PC-3 (cell line): ENCODE measurements around the gene VTI1A. TPM values are rescaled to one million over a fixed set of nuclear protein-coding genes. Genes with fewer than 3 reads are reported as not detected.
"Not testable (repeated sequence)": the region's sequence is repeated elsewhere in the genome, so short reads cannot be mapped to it uniquely, and the experiment has no call there.

Experiments used
- ATAC-seq: fragments of 200-7000 bp; cut with Tn5 transposase; 2 replicates; pipeline ENCODE4 v1.9.1; 2020; ENCODE audit warnings: mild to moderate bottlenecking, moderate library complexity
- BruUV-seq: library from RNA; stranded (reverse); fragments of 400-500 nt; replicated peaks from 2 replicates; lab custom pipeline; 2021; lab: Mats Ljungman, UMichigan
- CTCF ChIA-PET: fragments of 300-600 bp; sonication (Branson Sonifier 250); formaldehyde crosslinking; loops from one replicate; lab custom pipeline; 2022; ENCODE audit warnings: antibody characterized with exemption; lab: Charles Lee
- POLR2A ChIA-PET: fragments of 300-600 bp; sonication (Branson Sonifier 250); formaldehyde crosslinking; loops from one replicate; lab custom pipeline; 2022; ENCODE audit warnings: antibody characterized with exemption; ENCODE audit not compliant: unreplicated experiment; lab: Charles Lee
- DNase-seq: peaks from one replicate; pipeline ENCODE4 v3.0.0-alpha.2; 2015
- H2AFZ ChIP-seq: fragments of 300-600 bp; sonication (generic); 2 replicates; pipeline ENCODE4 v1.6.0; 2016; ENCODE audit warnings: antibody characterized with exemption, low read length
- H3F3A ChIP-seq: fragments of 300-600 bp; sonication (generic); one replicate; pipeline ENCODE4 v1.6.0; 2017; ENCODE audit warnings: antibody characterized with exemption, low read length, control low read depth, mild to moderate bottlenecking; ENCODE audit not compliant: unreplicated experiment
- H3K27ac ChIP-seq: fragments of 300-600 bp; sonication (generic); 2 replicates; pipeline ENCODE4 v1.5.1; 2016; ENCODE audit warnings: mild to moderate bottlenecking, low read length
- H3K27me3 ChIP-seq: fragments of 300-600 bp; sonication (generic); 2 replicates; pipeline ENCODE4 v1.6.1; 2016; ENCODE audit warnings: low read length, mixed read lengths
- H3K36me3 ChIP-seq: fragments of 300-600 bp; sonication (generic); 2 replicates; pipeline ENCODE4 v1.6.1; 2016; ENCODE audit warnings: low read depth, mixed run types, low read length, mixed read lengths
- H3K4me1 ChIP-seq: fragments of 300-600 bp; sonication (generic); 2 replicates; pipeline ENCODE4 v1.5.1; 2016; ENCODE audit warnings: low read length; ENCODE audit not compliant: insufficient read depth
- H3K4me2 ChIP-seq: fragments of 300-600 bp; sonication (generic); 2 replicates; pipeline ENCODE4 v1.6.0; 2016; ENCODE audit warnings: low read length
- H3K4me3 ChIP-seq: fragments of 300-600 bp; sonication (generic); 2 replicates; pipeline ENCODE4 v1.5.1; 2016; ENCODE audit warnings: mild to moderate bottlenecking, low read length, mixed read lengths
- H3K79me2 ChIP-seq: fragments of 300-600 bp; sonication (generic); 2 replicates; pipeline ENCODE4 v1.6.1; 2017; ENCODE audit warnings: low read length, mixed read lengths
- H3K9ac ChIP-seq: fragments of 300-600 bp; sonication (generic); 2 replicates; pipeline ENCODE4 v1.6.0; 2016; ENCODE audit warnings: mild to moderate bottlenecking, low read length
- H3K9me2 ChIP-seq: fragments of 300-600 bp; sonication (generic); replicated peaks from 2 replicates; pipeline ENCODE4 v1.6.1; 2016; ENCODE audit warnings: mixed run types, low read length, mixed read lengths
- H3K9me3 ChIP-seq: fragments of 300-600 bp; sonication (generic); 2 replicates; pipeline ENCODE4 v1.6.1; 2016; ENCODE audit warnings: low read length, mixed read lengths
- H4K20me1 ChIP-seq: fragments of 300-600 bp; sonication (generic); 2 replicates; pipeline ENCODE4 v1.6.1; 2016; ENCODE audit warnings: low read length, mixed read lengths
- EZH2 ChIP-seq: fragments of 300-600 bp; sonication (generic); IDR thresholded peaks from one replicate; pipeline ENCODE4 v1.6.1; 2017; ENCODE audit warnings: antibody characterized with exemption, mild to moderate bottlenecking, low read length; ENCODE audit not compliant: unreplicated experiment
- EZH2phosphoT487 ChIP-seq: fragments of 300-600 bp; sonication (generic); IDR thresholded peaks from 2 replicates; pipeline ENCODE4 v1.6.1; 2018; ENCODE audit warnings: mild to moderate bottlenecking, antibody characterized with exemption, low read length, borderline replicate concordance
- intact Hi-C: fragments of 100-400 bp; cut with micrococcal nuclease; formaldehyde crosslinking; loops from 2 replicates; pipeline ENCODE4 v1.9.0; 2023
- total RNA-seq: library from RNA; depleted of rRNA; stranded (reverse); fragments of >200 nt; gene quantifications from 2 replicates; pipeline ENCODE4 v1.2.3, GENCODE V29; 2014
- TF ChIP-seq, protein P1 (sequence below): fragments of 300-600 bp; sonication (generic); conservative IDR thresholded peaks from 2 replicates; pipeline ENCODE4 v1.5.1; 2017; ENCODE audit warnings: antibody characterized with exemption, low read depth, mild to moderate bottlenecking, low read length

The VTI1A gene
- total RNA-seq, 1 experiment from 2014 or later: 18.1 TPM

DNA sequence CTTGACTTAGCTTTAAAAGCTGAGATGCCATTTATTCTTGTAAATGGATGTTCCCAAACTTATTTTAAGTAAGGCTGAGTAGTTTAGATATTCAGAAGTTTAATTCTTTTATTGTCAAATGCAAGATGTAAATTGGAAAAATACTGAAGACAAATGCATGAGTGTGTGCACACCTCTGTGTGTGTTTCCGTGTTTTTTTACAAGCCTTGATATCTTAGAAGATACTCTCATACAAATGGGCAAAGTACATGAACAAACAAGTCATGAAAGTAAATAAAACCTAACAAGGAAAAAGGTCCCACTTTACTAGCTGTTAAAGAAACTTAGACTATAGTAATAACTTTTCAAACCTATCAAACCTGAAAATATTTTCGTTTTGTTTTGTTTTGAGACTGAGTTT, 44.1 kb upstream of the VTI1A start:
- Histone ChIP-seq H2AFZ (no peak overlapping the region), H3K27ac (no peak overlapping the region), H3K9ac (no peak overlapping the region), H3K4me2 (no peak overlapping the region), H3K4me1 (peaks cover 28% of the 10 kb centered on the region), H3F3A (no peaks in the 10 kb centered on the region), H3K9me3 (no peaks in the 10 kb centered on the region), H3K4me3 (no peak overlapping the region), H4K20me1 (no peaks in the 10 kb centered on the region), H3K79me2 (no peaks in the 10 kb centered on the region), H3K36me3 (no peaks in the 10 kb centered on the region), H3K27me3 (no peaks in the 10 kb centered on the region), H3K9me2 (no peaks in the 10 kb centered on the region)
- intact Hi-C loops: no loop called here
- TF ChIP-seq EZH2: no peak
- TF ChIP-seq, protein P1, sequence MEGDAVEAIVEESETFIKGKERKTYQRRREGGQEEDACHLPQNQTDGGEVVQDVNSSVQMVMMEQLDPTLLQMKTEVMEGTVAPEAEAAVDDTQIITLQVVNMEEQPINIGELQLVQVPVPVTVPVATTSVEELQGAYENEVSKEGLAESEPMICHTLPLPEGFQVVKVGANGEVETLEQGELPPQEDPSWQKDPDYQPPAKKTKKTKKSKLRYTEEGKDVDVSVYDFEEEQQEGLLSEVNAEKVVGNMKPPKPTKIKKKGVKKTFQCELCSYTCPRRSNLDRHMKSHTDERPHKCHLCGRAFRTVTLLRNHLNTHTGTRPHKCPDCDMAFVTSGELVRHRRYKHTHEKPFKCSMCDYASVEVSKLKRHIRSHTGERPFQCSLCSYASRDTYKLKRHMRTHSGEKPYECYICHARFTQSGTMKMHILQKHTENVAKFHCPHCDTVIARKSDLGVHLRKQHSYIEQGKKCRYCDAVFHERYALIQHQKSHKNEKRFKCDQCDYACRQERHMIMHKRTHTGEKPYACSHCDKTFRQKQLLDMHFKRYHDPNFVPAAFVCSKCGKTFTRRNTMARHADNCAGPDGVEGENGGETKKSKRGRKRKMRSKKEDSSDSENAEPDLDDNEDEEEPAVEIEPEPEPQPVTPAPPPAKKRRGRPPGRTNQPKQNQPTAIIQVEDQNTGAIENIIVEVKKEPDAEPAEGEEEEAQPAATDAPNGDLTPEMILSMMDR: no peak
- no peak for TF ChIP-seq EZH2phosphoT487
- BruUV-seq: no TSS peak
- ChIA-PET POLR2A (no interaction called here), CTCF (no interaction called here)
- DNase-seq (no peak), ATAC-seq (no peak)

DNA sequence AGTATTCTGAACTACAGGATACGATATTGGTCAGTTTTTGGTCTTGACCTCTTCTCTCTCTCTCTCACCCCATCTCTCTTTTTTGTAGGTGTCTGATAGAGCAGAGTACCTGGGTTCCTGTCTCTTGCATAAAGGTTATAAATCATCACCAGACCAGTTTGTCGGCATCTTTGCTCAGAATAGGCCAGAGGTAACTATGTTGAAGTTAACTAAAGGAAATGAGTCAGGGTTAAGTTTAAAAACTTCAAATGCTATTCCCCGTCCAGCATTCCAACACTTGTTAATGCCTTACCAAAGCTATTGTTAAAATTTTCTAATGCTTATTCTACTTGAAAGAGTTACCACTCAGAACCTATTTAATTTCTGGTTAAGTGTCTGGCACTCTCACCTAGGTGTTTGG, 42.4 kb upstream of the VTI1A start:
- H3K79me2 ChIP-seq: no peaks in the 10 kb centered on the region
- peak overlapping the region; percentile 80 for H3K4me2 ChIP-seq
- no peaks in the 10 kb centered on the region for H3K9me3 ChIP-seq
- peaks cover 28% of the 10 kb centered on the region for H3K4me1 ChIP-seq
- no TSS peak for BruUV-seq
- TF ChIP-seq, protein P1: no peak
- no peak for TF ChIP-seq EZH2
- no peak for TF ChIP-seq EZH2phosphoT487
- intact Hi-C loops: no loop called here
- H3F3A ChIP-seq: no peaks in the 10 kb centered on the region
- H3K9ac ChIP-seq: no peak overlapping the region
- ChIA-PET CTCF (no interaction called here), POLR2A (no interaction called here)
- H3K36me3 ChIP-seq: no peaks in the 10 kb centered on the region
- H3K4me3 ChIP-seq: peak overlapping the region; percentile 37
- ATAC-seq (peak; percentile 91), DNase-seq (peak; percentile 80)
- H2AFZ ChIP-seq: peak overlapping the region; percentile 11; the same call in 1 of the 2 replicates
- no peaks in the 10 kb centered on the region for H3K9me2 ChIP-seq
- peak overlapping the region; percentile 62 for H3K27ac ChIP-seq
- H3K27me3 ChIP-seq: no peaks in the 10 kb centered on the region
- no peaks in the 10 kb centered on the region for H4K20me1 ChIP-seq

DNA sequence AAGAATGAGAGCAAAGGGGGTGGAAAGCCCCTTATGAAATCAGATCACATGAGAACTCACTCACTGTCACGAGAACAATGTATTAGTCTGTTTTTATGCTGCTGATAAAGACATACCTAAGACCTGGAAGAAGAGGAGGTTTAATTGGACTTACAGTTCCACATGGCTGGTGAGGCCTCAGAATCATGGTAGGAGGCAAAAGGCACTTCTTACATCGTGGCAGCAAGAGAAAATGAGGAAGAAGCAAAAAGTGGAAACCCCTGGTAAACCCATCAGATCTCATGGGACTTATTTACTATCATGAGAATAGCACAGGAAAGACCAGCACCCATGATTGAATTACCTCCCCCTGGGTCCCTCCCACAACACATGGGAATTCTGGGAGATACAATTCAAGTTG, 40.2 kb upstream of the VTI1A start:
- BruUV-seq, H3K9me2 ChIP-seq: not testable (repeated sequence)

More for the DNA sequence above, 40.2 kb upstream of the VTI1A start:
- H3F3A ChIP-seq, H3K27me3 ChIP-seq, POLR2A ChIA-PET, H3K4me2 ChIP-seq, H3K9me3 ChIP-seq, H3K27ac ChIP-seq, intact Hi-C loops, H3K36me3 ChIP-seq, H3K9ac ChIP-seq, H2AFZ ChIP-seq, ATAC-seq, H4K20me1 ChIP-seq, DNase-seq, H3K4me3 ChIP-seq, H3K79me2 ChIP-seq, CTCF ChIA-PET: not testable (repeated sequence)
- H3K4me1 ChIP-seq: peaks cover 28% of the 10 kb centered on the region
